ENCODE data around the gene SLC26A11. TPM values are rescaled to one million over a fixed set of nuclear protein-coding genes. Genes with fewer than 3 reads are reported as not detected.
"Not testable (repeated sequence)": the region's sequence is repeated elsewhere in the genome, so short reads cannot be mapped to it uniquely, and the experiment has no call there.

The SLC26A11 gene
- total RNA-seq, 1 experiment from 2014 or later, result 37.1 TPM

GRCh38 chr17:80196652-80197051 lies 23.6 kb upstream of the SLC26A11 start:
- no peaks in the 10 kb centered on the region for H3K27me3 Mint-ChIP-seq (ENCODE audit: insufficient read depth, unreplicated experiment)
- no peaks in the 10 kb centered on the region for H3K4me1 ChIP-seq
- TF ChIP-seq CTCF (IDR thresholded peaks at IDR 0.05; ENCODE audit: insufficient read depth in 1 of 2, low read depth in 1 of 2, low read length in 1 of 2, severe bottlenecking in 1 of 2, unreplicated experiment in 1 of 2), result no peak
- H3K27ac Mint-ChIP-seq (ENCODE audit: unreplicated experiment), result no peak overlapping the region
- H3K4me3 ChIP-seq (ENCODE audit: low read depth, low read length), result no peak overlapping the region
- no peak for DNase-seq
- H3K36me3 Mint-ChIP-seq (ENCODE audit: insufficient read depth, unreplicated experiment), result peaks cover 6% of the 10 kb centered on the region
- H3K9me3 ChIP-seq, result no peaks in the 10 kb centered on the region
- no peaks in the 10 kb centered on the region for H3K9me3 Mint-ChIP-seq (ENCODE audit: unreplicated experiment)
- H3K36me3 ChIP-seq (ENCODE audit: control insufficient read depth, insufficient read depth, low read length), result no peaks in the 10 kb centered on the region
- CTCF ChIA-PET, result interaction anchor here (0.9 to 1.0 kb wide), 2 partner anchors 72 to 96 kb away, joined by 3 read pairs; no protein-coding TSS in a partner anchor
- BruUV-seq (replicated peaks), result no TSS peak
- H3K4me1 Mint-ChIP-seq (ENCODE audit: low read depth, unreplicated experiment), result no peaks in the 10 kb centered on the region
- H3K27me3 ChIP-seq (replicated peaks; ENCODE audit: control insufficient read depth, insufficient read depth, low read length), result no peaks in the 10 kb centered on the region
- intact Hi-C loops (cut with micrococcal nuclease; ENCODE audit: unreplicated experiment), result loop anchor here (5.0 kb wide), 1 partner anchor 166 kb away; no protein-coding TSS in a partner anchor
- no peak overlapping the region for H3K4me3 Mint-ChIP-seq (ENCODE audit: unreplicated experiment)
- POLR2A ChIA-PET, result no interaction called here

- Mint-ChIP-seq H3K9me3 (ENCODE audit: unreplicated experiment) (no peaks in the 10 kb centered on the region), H3K4me3 (ENCODE audit: unreplicated experiment) (no peak overlapping the region), H3K27ac (ENCODE audit: unreplicated experiment) (no peak overlapping the region), H3K4me1 (ENCODE audit: low read depth, unreplicated experiment) (no peaks in the 10 kb centered on the region), H3K36me3 (ENCODE audit: insufficient read depth, unreplicated experiment) (peaks cover 6% of the 10 kb centered on the region), H3K27me3 (ENCODE audit: insufficient read depth, unreplicated experiment) (no peaks in the 10 kb centered on the region)
- ChIA-PET CTCF (no interaction called here), POLR2A (no interaction called here)
- intact Hi-C loops (cut with micrococcal nuclease; ENCODE audit: unreplicated experiment), result loop anchor here (5.0 kb wide), 1 partner anchor 164 kb away; no protein-coding TSS in a partner anchor
- H3K9me3 ChIP-seq, result no peaks in the 10 kb centered on the region
- no peaks in the 10 kb centered on the region for H3K27me3 ChIP-seq (replicated peaks; ENCODE audit: control insufficient read depth, insufficient read depth, low read length)
- no peaks in the 10 kb centered on the region for H3K4me1 ChIP-seq
- no peak for DNase-seq
- H3K4me3 ChIP-seq (ENCODE audit: low read depth, low read length), result no peak overlapping the region
- BruUV-seq (replicated peaks), result no TSS peak
- H3K36me3 ChIP-seq (ENCODE audit: control insufficient read depth, insufficient read depth, low read length), result no peaks in the 10 kb centered on the region
- no peak for TF ChIP-seq CTCF (IDR thresholded peaks at IDR 0.05; ENCODE audit: insufficient read depth in 1 of 2, low read depth in 1 of 2, low read length in 1 of 2, severe bottlenecking in 1 of 2, unreplicated experiment in 1 of 2)
Measured at GRCh38 chr17:80198144-80198661, 22.0 kb upstream of the SLC26A11 start.

GRCh38 chr17:80199295-80199694 lies 20.9 kb upstream of the SLC26A11 start:
- H3K36me3 ChIP-seq (ENCODE audit: control insufficient read depth, insufficient read depth, low read length); DNase-seq; H3K27me3 Mint-ChIP-seq (ENCODE audit: insufficient read depth, unreplicated experiment); H3K4me1 Mint-ChIP-seq (ENCODE audit: low read depth, unreplicated experiment); H3K4me3 ChIP-seq (ENCODE audit: low read depth, low read length); H3K4me3 Mint-ChIP-seq (ENCODE audit: unreplicated experiment); H3K9me3 ChIP-seq; H3K27ac Mint-ChIP-seq (ENCODE audit: unreplicated experiment); BruUV-seq (replicated peaks); H3K4me1 ChIP-seq; H3K27me3 ChIP-seq (replicated peaks; ENCODE audit: control insufficient read depth, insufficient read depth, low read length); H3K9me3 Mint-ChIP-seq (ENCODE audit: unreplicated experiment): not testable (repeated sequence)
- intact Hi-C loops (cut with micrococcal nuclease; ENCODE audit: unreplicated experiment), result loop anchor here (5.0 kb wide), 1 partner anchor 163 kb away; no protein-coding TSS in a partner anchor
- ChIA-PET CTCF (interaction anchor here (0.7 kb wide), 2 partner anchors 11 to 15 kb away, joined by 4 read pairs; no protein-coding TSS in a partner anchor), POLR2A (interaction anchor here (0.6 kb wide), 1 partner anchor 15 kb away, joined by 8 read pairs; no protein-coding TSS in a partner anchor)
- peaks cover 12% of the 10 kb centered on the region for H3K36me3 Mint-ChIP-seq (ENCODE audit: insufficient read depth, unreplicated experiment)

Measured in Caco-2 (cell line).